HG03520 (cell line): ENCODE results near the gene C5orf63.
"Not testable (repeated sequence)": the region's sequence is repeated elsewhere in the genome, so short reads cannot be mapped to it uniquely, and the experiment has no call there.

Experiments
- ATAC-seq: cut with Tn5 transposase; IDR thresholded peaks from one replicate; pipeline ENCODE4 v1.9.1; 2021; ENCODE audit warnings: mild to moderate bottlenecking, moderate library complexity; ENCODE audit not compliant: unreplicated experiment

C5orf63 gene

DNA sequence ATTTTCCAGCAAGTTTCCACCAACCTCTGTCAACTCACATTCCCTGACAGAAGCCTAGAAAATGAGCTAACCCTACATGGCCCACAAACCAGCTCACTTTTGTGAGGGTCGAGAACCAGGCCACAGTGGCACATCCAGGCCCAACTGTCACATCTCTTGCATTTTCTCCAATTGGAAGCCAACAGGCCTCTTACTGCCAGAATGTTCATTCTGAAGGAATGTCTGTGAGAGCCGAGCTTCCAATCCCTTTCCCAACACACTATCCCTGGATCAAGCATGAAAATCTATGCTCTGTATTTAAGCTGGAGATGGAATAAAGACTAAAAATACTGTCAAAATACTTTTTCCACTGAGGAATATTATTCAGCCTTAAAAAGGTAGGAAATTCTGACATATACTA is 62.9 kb downstream of the C5orf63 start:
- ATAC-seq: no peak

DNA sequence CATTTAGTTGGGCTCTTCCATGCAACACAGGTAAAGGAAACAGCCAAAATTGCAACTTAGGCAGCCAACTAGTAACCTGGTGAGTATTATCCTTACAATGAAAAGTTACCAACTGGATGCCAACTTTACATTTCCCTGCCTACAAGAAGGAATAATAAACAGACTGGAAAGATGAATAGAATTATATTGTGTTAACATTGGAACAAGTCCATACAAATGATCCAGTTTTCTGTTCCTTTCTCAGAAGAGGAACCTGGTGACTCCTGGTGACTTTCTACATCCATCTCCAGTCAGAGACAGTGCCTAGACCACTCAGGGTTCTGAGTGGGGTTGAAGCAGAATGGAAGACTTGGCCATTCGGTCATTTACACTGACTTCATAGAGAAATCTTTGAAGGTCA is 63.5 kb downstream of the C5orf63 start:
- no peak for ATAC-seq

DNA sequence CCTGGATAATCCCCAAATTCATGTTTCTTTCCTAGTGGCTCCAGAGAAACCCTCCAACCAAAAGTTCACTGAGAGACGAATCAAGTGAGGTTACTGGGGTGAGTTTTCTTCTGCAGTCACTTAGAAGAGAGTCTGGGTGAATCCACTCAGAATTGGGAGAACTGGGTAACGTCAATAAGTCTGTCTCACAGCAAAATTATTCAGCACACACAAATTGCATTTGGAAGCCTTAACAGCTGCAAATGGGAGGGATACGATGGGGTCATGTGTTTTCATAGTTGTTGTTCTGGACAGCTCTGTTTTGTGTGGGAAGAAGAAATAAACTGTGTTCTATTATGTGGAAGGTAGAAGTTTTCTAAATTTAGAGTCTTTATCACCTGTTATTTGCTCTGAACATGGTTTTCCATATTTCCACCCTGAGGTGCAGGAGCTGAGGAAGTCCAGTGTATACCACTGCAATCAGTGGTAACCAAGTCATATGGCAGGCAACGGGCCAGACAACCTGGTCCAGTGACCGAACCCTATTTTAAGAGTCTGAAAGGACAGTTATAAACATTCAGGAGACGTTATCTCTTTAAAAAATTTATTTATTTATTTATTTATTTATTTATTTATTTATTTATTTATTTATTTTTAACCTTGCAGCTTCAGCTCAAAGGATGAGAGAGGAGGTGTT is 64.9 kb downstream of the C5orf63 start:
- no peak for ATAC-seq

DNA sequence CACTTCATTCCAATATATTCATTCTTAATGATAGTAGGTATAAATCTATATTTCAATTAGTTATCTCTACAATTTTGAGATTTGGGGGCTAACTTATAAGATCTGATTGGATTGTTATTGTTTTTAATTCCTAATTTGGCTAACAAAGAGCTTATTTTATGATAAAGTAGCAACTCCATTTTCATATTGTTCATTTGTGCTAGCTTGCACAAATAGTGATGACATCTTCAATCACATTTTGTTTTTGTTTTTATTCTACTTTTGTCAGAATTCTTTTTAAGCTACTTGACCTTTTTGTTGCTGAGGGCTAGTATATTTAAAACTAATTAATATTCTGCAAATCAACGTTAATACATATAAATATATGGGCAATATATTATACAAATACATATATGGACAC is 65.8 kb downstream of the C5orf63 start:
- ATAC-seq: no peak

DNA sequence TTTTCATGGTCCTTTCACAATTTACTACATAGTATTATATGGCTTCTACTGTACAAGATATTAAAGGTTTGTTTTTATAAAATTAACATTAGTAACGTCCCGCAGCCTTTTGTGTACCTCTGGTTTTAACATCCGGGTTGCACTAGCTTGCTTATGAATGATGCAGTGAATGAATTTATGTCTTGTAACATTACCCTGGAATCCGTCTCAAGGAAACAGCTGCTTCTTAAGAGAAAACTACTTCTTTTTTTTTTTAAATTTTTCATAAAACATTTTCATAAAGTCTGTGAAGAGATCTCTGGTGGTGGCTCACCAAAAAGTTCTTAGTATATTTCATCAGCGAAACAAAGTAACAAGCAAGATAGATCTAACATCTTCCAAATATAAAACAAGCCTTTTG is 66.6 kb downstream of the C5orf63 start:
- no peak for ATAC-seq

DNA sequence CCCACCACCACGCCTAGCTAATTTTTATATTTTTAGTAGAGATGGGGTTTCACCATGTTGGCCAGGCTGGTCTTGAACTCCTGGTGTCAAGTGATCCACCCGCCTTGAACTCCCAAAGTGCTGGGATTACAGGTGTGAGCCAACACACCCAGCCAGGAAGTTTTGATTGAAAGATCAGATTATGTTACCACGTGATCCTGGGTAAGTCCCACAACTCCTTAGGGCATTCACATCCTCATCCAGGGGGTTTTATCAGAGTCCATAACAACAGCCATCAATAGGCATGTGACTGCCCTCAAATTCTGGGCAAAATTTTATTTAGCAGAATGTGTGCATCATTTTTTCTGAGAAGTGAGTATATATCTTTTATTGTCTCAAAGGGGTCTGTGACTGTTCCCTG is 68.0 kb downstream of the C5orf63 start:
- not testable (repeated sequence) for ATAC-seq

DNA sequence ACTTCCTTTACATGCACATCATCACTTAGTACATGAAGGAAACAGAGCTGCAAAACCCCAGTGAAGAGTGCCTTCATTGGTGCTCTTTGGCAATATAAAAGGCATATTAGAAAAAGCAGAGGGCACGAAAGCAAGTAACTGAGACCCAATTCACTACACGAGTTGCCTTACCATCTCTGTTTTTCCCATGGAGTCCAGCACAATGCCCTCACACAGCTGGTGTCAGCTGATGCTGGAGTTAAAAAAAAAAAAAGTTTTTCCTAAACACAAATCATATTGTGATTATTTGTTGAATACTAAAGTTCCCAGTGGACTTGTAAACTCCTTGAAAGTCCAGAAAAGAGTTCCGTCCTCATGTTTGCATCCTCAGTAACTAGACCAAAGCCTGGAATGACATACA is 68.6 kb downstream of the C5orf63 start:
- no peak for ATAC-seq

DNA sequence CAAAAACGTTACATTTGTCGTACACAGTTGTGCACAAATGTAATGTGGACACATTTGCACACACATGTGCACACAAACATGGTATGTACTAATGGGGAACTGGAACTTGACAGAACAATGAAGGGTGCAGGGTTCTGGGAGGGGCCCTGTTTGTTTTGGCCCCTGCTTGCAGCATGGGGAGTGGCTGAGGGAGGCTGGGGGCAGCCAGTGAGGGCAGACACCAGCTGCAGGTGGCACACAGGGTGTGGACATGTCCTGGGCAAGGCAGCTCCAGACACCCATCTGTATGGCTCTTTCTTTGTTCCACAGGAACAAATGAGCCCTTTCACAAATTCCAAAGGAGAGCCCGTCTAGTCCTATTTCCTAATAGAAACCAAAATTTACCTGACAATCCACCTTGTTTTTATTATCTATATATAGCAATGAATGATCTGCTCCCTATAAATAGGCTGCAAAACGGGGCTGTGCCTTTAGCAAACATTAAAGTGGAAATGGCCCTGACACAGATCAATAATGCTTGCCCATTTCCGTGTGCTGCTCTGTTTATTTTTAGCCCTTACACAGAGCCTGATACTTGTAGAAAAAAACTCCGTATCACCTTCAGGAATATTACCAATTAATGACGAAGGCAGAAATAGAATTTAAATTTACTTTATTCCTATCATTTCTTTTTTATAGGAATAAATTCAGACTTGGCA is 69.4 kb downstream of the C5orf63 start:
- ATAC-seq: no peak

DNA sequence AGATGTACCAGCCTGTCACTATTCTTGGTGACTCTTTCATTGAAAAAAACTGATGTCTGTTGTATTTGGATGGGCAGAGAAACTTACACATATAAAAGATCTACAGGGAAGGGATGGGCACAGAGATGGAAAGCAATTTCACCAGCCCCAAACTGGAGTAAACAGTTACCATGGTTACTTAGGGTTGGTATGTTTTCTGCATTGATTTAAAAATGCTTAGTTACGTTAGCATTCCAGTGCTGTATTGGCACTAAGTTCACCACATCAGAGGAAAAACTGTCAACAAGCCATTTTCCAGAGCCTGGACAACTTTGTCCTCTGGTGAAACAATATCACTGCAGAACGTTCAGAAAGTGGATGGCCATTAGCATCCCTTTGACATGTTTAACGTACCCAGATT is 70.9 kb downstream of the C5orf63 start:
- ATAC-seq: no peak

DNA sequence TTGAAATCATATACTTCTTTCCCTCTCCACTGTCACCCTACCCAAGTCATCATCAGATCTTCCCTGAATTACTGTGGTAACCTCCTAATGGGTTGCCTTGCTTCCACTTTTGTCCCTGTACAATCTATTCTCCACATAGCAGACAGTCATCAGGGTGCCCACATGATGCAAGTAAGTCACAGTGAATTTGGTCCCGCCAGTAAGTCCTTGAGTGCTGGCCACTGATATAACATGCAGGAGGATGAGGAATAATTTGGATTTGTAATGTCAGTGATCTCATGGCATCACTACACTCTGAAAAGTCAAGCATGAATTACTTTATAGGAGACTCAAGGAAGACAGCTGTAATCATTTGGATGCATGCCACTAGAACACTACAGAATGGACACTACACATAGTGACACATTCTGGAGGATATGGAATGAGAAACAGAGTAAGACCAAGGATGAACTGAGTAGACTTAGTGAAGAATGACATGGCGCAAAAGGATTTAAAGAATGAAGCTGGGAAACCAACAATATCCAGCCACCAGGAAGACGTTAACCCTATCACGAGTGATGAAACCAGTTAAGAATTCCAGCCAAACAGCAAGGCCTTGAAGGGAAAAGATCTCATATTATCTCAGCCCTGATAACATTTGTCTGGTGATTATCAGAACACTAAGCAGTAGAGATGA is 71.5 kb downstream of the C5orf63 start:
- ATAC-seq: no peak
